IMR-90 (cell line): ENCODE measurements around the gene MRPL23. TPM values are rescaled to one million over a fixed set of nuclear protein-coding genes. Genes with fewer than 3 reads are reported as not detected.

ENCODE experiments used
- ATAC-seq: fragments of 200-7000 bp; cut with Tn5 transposase; 2 replicates; pipeline ENCODE4 v1.9.1; 2020; ENCODE audit warnings: low read depth, mild to moderate bottlenecking, moderate library complexity
- BruUV-seq: library from RNA; stranded (reverse); fragments of 400-500 nt; replicated peaks from 2 replicates; lab custom pipeline; 2021; lab: Mats Ljungman, UMichigan
- CTCF ChIA-PET: fragments of 300-600 bp; formaldehyde crosslinking; extraction: SDS; loops from one replicate; lab custom pipeline; 2021; ENCODE audit warnings: antibody characterized with exemption; lab: Yijun Ruan, JAX
- POLR2A ChIA-PET: fragments of 300-600 bp; sonication (Branson Sonifier 250); formaldehyde crosslinking; loops from one replicate; lab custom pipeline; 2022; ENCODE audit warnings: antibody characterized with exemption; ENCODE audit not compliant: unreplicated experiment; lab: Charles Lee
- DNase-seq: peaks from one replicate; pipeline ENCODE4 v3.0.0; 2013
- H2AFZ ChIP-seq: replicated peaks from 2 replicates; pipeline ENCODE3; 2013; ENCODE audit warnings: low read length, mild to moderate bottlenecking; ENCODE audit not compliant: poor library complexity
- H2AK5ac ChIP-seq: 2 replicates; pipeline ENCODE4 v1.6.1; 2013; ENCODE audit warnings: low read depth, low read length, inconsistent platforms
- H2AK9ac ChIP-seq: replicated peaks from 2 replicates; pipeline ENCODE3; 2013; ENCODE audit warnings: mild to moderate bottlenecking, low read depth, low read length, moderate library complexity; ENCODE audit not compliant: poor library complexity
- H2BK120ac ChIP-seq: 2 replicates; pipeline ENCODE4 v1.6.1; 2013; ENCODE audit warnings: low read depth, low read length, inconsistent platforms
- H2BK15ac ChIP-seq: 3 replicates; pipeline ENCODE4 v1.6.1; 2013; ENCODE audit warnings: low read depth, low read length, inconsistent platforms
- H2BK20ac ChIP-seq: 2 replicates; pipeline ENCODE4 v1.6.1; 2013; ENCODE audit warnings: low read depth, mild to moderate bottlenecking, inconsistent platforms, low read length, moderate library complexity
- H2BK5ac ChIP-seq: 2 replicates; pipeline ENCODE4 v1.6.1; 2013; ENCODE audit warnings: mild to moderate bottlenecking, low read depth, low read length, inconsistent platforms; ENCODE audit not compliant: poor library complexity, severe bottlenecking
- H3K14ac ChIP-seq: replicated peaks from 2 replicates; pipeline ENCODE4 v1.6.1; 2013; ENCODE audit warnings: low read depth, low read length, inconsistent platforms
- H3K18ac ChIP-seq: 2 replicates; pipeline ENCODE4 v1.6.1; 2013; ENCODE audit warnings: low read depth, low read length, control low read depth
- H3K23ac ChIP-seq: 2 replicates; pipeline ENCODE4 v1.6.1; 2013; ENCODE audit warnings: low read depth, low read length, inconsistent platforms
- H3K27ac ChIP-seq: 2 replicates; pipeline ENCODE4 v1.5.1; 2013; ENCODE audit warnings: mild to moderate bottlenecking, control low read depth, low read length; ENCODE audit not compliant: insufficient read depth
- H3K27me3 ChIP-seq: 2 replicates; pipeline ENCODE4 v1.6.1; 2013; ENCODE audit warnings: low read length; ENCODE audit not compliant: control insufficient read depth, insufficient read depth
- H3K36me3 ChIP-seq: 2 replicates; pipeline ENCODE4 v1.6.1; 2013; ENCODE audit warnings: low read length, mixed read lengths; ENCODE audit not compliant: control insufficient read depth, insufficient read depth
- H3K4ac ChIP-seq: 2 replicates; pipeline ENCODE4 v1.6.1; 2013; ENCODE audit warnings: low read depth, low read length, inconsistent platforms
- H3K4me1 ChIP-seq: 2 replicates; pipeline ENCODE4 v1.6.1; 2013; ENCODE audit warnings: low read length, mixed read lengths; ENCODE audit not compliant: control insufficient read depth, insufficient read depth
- H3K4me2 ChIP-seq: 2 replicates; pipeline ENCODE4 v1.6.1; 2013; ENCODE audit warnings: low read depth, mild to moderate bottlenecking, control low read depth, low read length, moderate library complexity
- H3K4me3 ChIP-seq: 2 replicates; pipeline ENCODE4 v1.5.1; 2013; ENCODE audit warnings: low read depth, mild to moderate bottlenecking, control low read depth, low read length, moderate library complexity; ENCODE audit not compliant: insufficient read depth
- H3K56ac ChIP-seq: 2 replicates; pipeline ENCODE4 v1.6.1; 2013; ENCODE audit warnings: low read length, inconsistent platforms; ENCODE audit not compliant: insufficient read depth; ENCODE audit errors: extremely low read depth
- H3K79me1 ChIP-seq, 2 experiments: 2 replicates each; pipeline ENCODE4 v1.6.1; 2013; ENCODE audit warnings: low read length in 2 of 2, inconsistent platforms in 1 of 2, low read depth in 1 of 2
- H3K9ac ChIP-seq: 2 replicates; pipeline ENCODE4 v1.6.1; 2013; ENCODE audit warnings: low read depth, low read length, control low read depth
- H3K9me1 ChIP-seq: 2 replicates; pipeline ENCODE4 v1.6.1; 2013; ENCODE audit warnings: low read length, inconsistent platforms; ENCODE audit not compliant: insufficient read depth
- H3K9me3 ChIP-seq: 2 replicates; pipeline ENCODE4 v1.6.1; 2013; ENCODE audit warnings: low read length; ENCODE audit not compliant: control insufficient read depth, insufficient read depth
- H4K20me1 ChIP-seq: 2 replicates; pipeline ENCODE4 v1.6.1; 2013; ENCODE audit warnings: low read length, inconsistent platforms; ENCODE audit not compliant: insufficient read depth
- H4K5ac ChIP-seq: 2 replicates; pipeline ENCODE4 v1.6.1; 2013; ENCODE audit warnings: mild to moderate bottlenecking, low read depth, low read length, control low read depth
- H4K8ac ChIP-seq, 2 experiments: 2 replicates each; pipeline ENCODE4 v1.6.1; 2013; ENCODE audit warnings: low read depth in 2 of 2, low read length in 2 of 2, control low read depth in 1 of 2, inconsistent platforms in 1 of 2
- H4K91ac ChIP-seq: 2 replicates; pipeline ENCODE4 v1.6.1; 2013; ENCODE audit warnings: low read depth, low read length, inconsistent platforms; ENCODE audit not compliant: insufficient read depth
- BHLHE40 ChIP-seq: fragments of 150-350 bp; IDR thresholded peaks from 2 replicates; pipeline ENCODE4 v1.6.1; 2016; ENCODE audit warnings: mild to moderate bottlenecking, low read depth, low read length
- CEBPB ChIP-seq: IDR thresholded peaks from 2 replicates; pipeline ENCODE4 v1.6.1; 2012; ENCODE audit warnings: low read depth, low read length, improper control_type of control experiment
- WGBS, 2 experiments: methylation state at CpG; one replicate each; pipeline versions ENCODE4 v1.1.5 to v1.1.7; 2013; ENCODE audit warnings: missing lambda C conversion rate in 2 of 2; ENCODE audit not compliant: insufficient read length in 1 of 2; ENCODE audit errors: extremely low coverage in 2 of 2; 5-methylcytosine and 5-hydroxymethylcytosine counted together
- dilution Hi-C: fragments of 300-500 bp; cut with HindIII; formaldehyde crosslinking; loops from one replicate; pipeline ENCODE4 v1.14.3; 2018; ENCODE audit warnings: low sequenced_read_pairs; ENCODE audit not compliant: unreplicated experiment
- in situ Hi-C: fragments of 300-500 bp; cut with MboI; formaldehyde crosslinking; loops from 3 replicates; pipeline ENCODE4 v1.14.3; 2019; ENCODE audit warnings: low sequenced_read_pairs, inconsistent platforms, mixed read lengths
- intact Hi-C: fragments of 100-400 bp; cut with micrococcal nuclease; formaldehyde crosslinking; loops from 2 replicates; pipeline ENCODE4 v1.10.0; 2022
- polyA plus RNA-seq, 3 experiments: library from polyadenylated mRNA; depleted of rRNA; stranded (reverse); fragments of >200 nt; gene quantifications; 2 replicates each; pipeline ENCODE4 v1.2.3, GENCODE V29; 2012; ENCODE audit warnings: low replicate concordance in 1 of 3
- total RNA-seq: library from RNA; depleted of rRNA; stranded (reverse); fragments of >200 nt; gene quantifications from 2 replicates; pipeline ENCODE4 v1.2.3, GENCODE V29; 2012

Gene MRPL23
- total and polyA plus RNA-seq, 2 of the 4 experiments (the other 2 are of a cell fraction): 68.4 to 114 TPM

DNA sequence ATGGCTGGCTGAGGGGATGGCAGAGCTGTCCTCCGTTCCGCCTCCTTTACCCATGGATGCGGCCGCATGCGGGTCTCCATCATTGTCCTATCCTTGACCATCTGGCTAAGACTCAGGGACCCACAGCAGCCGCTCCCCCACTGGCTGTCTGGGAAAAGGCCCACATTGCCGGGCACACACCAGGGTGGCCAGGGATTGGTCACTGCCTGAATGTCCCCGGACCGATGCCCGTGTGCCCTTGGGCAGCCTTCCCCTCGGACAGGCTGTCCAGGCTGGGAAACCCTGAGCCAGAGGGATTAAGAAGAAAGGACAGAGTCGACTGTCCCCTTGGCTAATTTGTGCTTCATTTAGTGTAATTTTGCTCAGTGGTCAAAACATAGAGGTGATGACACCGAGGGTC, 28.1 kb downstream of the MRPL23 start:
- ChIA-PET POLR2A (no interaction called here), CTCF (no interaction called here)
- H3K4ac ChIP-seq: no peak overlapping the region
- no peak overlapping the region for H2AK9ac ChIP-seq
- dilution Hi-C loops (no loop called here), intact Hi-C loops (no loop called here), in situ Hi-C loops (no loop called here)
- no peaks in the 10 kb centered on the region for H3K4me1 ChIP-seq
- no peak overlapping the region for H2AFZ ChIP-seq
- no peaks in the 10 kb centered on the region for H3K9me1 ChIP-seq
- H3K9me3 ChIP-seq: no peaks in the 10 kb centered on the region
- H4K20me1 ChIP-seq: no peaks in the 10 kb centered on the region
- DNase-seq (no peak), ATAC-seq (no peak)
- H3K4me2 ChIP-seq: no peak overlapping the region
- H3K4me3 ChIP-seq: no peak overlapping the region
- no peak overlapping the region for H3K56ac ChIP-seq
- no peaks in the 10 kb centered on the region for H3K36me3 ChIP-seq
- H4K91ac ChIP-seq: no peak overlapping the region
- H3K27ac ChIP-seq: no peak overlapping the region
- TF ChIP-seq BHLHE40: no peak
- TF ChIP-seq CEBPB: no peak
- no peak overlapping the region for H2BK5ac ChIP-seq
- no peak overlapping the region for H3K9ac ChIP-seq
- no peak overlapping the region for H2AK5ac ChIP-seq
- no peaks in the 10 kb centered on the region for H3K27me3 ChIP-seq
- no peak overlapping the region for H3K14ac ChIP-seq
- H2BK15ac ChIP-seq: no peak overlapping the region
- no peak overlapping the region for H4K8ac ChIP-seq
- H3K79me1 ChIP-seq: no peaks in the 10 kb centered on the region
- BruUV-seq: no TSS peak
- H3K18ac ChIP-seq: no peak overlapping the region
- no peak overlapping the region for H3K23ac ChIP-seq
- H2BK20ac ChIP-seq: no peak overlapping the region
- no peak overlapping the region for H4K5ac ChIP-seq
- no CpG with 5 or more reads among the region's 13 CpGs for WGBS, 2 experiments
- H2BK120ac ChIP-seq: no peak overlapping the region
